ENCODE data around the gene ADAM12.

The ADAM12 gene

DNA sequence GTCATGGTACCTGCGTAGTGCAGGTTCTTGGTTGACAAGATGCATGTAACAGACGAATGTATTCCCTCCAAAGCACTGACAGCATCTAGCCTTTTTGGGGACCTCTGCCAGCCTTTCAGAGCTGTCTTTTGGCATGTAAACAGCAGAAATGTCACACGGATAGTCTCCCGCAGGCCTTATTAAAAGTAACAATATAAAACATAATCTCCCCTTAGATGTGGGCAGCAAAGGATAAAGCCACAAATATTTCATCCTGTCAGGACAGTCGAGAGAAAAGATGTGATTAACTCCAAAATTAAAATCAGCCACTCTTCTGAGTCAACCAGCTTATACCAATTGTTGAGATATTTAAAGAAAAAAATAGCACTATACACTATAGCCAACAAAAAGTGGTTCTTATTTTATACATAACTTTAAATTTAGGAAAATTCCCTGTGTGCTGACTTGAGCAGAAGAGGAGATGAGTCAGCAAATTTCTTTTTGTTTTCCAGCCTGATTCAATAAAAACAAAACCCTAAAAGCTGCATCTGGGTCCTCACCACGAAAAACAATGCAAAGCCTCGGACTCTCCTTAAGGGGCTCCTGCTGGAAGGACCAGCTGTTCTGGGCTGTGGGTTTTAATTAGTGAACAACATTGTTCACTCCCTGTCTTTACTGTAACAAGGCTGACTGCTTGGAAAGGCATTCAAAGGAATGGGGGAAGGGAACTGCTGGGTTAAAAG is 240.2 kb downstream of the ADAM12 start:
- TF ChIP-seq YY1 (IDR thresholded peaks at IDR 0.05; ENCODE audit: low read depth) (no peak), EP300 (IDR thresholded peaks at IDR 0.05; ENCODE audit: borderline replicate concordance) (no peak), CREB1 (IDR thresholded peaks at IDR 0.05; ENCODE audit: low read depth) (no peak), NFIC (IDR thresholded peaks at IDR 0.05) (no peak), ZBTB7A (IDR thresholded peaks at IDR 0.05; ENCODE audit: low read depth) (no peak), RAD21 (IDR thresholded peaks at IDR 0.05; ENCODE audit: low read depth) (no peak), TAF1 (IDR thresholded peaks at IDR 0.05; ENCODE audit: low read depth) (no peak), TCF12 (IDR thresholded peaks at IDR 0.05; ENCODE audit: low read depth) (no peak), TEAD4 (IDR thresholded peaks at IDR 0.05) (no peak), FOXM1 (IDR thresholded peaks at IDR 0.05; ENCODE audit: borderline replicate concordance, low read depth) (no peak)
- TF ChIP-seq, protein P1, sequence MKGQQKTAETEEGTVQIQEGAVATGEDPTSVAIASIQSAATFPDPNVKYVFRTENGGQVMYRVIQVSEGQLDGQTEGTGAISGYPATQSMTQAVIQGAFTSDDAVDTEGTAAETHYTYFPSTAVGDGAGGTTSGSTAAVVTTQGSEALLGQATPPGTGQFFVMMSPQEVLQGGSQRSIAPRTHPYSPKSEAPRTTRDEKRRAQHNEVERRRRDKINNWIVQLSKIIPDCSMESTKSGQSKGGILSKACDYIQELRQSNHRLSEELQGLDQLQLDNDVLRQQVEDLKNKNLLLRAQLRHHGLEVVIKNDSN (IDR thresholded peaks at IDR 0.05): no peak
- TF ChIP-seq, protein P2, sequence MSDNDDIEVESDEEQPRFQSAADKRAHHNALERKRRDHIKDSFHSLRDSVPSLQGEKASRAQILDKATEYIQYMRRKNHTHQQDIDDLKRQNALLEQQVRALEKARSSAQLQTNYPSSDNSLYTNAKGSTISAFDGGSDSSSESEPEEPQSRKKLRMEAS (IDR thresholded peaks at IDR 0.05): no peak
- TF ChIP-seq, protein P3, sequence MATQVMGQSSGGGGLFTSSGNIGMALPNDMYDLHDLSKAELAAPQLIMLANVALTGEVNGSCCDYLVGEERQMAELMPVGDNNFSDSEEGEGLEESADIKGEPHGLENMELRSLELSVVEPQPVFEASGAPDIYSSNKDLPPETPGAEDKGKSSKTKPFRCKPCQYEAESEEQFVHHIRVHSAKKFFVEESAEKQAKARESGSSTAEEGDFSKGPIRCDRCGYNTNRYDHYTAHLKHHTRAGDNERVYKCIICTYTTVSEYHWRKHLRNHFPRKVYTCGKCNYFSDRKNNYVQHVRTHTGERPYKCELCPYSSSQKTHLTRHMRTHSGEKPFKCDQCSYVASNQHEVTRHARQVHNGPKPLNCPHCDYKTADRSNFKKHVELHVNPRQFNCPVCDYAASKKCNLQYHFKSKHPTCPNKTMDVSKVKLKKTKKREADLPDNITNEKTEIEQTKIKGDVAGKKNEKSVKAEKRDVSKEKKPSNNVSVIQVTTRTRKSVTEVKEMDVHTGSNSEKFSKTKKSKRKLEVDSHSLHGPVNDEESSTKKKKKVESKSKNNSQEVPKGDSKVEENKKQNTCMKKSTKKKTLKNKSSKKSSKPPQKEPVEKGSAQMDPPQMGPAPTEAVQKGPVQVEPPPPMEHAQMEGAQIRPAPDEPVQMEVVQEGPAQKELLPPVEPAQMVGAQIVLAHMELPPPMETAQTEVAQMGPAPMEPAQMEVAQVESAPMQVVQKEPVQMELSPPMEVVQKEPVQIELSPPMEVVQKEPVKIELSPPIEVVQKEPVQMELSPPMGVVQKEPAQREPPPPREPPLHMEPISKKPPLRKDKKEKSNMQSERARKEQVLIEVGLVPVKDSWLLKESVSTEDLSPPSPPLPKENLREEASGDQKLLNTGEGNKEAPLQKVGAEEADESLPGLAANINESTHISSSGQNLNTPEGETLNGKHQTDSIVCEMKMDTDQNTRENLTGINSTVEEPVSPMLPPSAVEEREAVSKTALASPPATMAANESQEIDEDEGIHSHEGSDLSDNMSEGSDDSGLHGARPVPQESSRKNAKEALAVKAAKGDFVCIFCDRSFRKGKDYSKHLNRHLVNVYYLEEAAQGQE (IDR thresholded peaks at IDR 0.05; ENCODE audit: low read depth): no peak

DNA sequence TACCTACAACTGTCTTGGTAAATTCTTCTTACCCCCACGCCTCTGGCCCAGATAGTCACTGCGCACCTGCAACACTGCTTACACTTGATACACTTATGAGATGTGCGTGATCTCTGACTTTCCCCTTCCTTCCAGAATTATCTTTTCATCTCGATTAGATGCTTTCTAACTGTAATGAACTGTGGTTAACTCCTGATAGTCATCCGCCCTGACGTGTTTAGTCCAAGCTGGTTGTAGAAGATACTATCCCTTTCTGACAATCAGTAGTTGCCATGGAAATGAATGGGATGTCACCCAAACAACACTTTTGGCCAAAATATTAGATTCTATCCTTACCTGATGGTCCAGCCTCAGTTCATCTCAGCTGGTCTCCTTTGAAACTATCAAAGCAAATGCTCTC is 241.5 kb downstream of the ADAM12 start:
- TF ChIP-seq TEAD4 (IDR thresholded peaks at IDR 0.05) (no peak), YY1 (IDR thresholded peaks at IDR 0.05; ENCODE audit: low read depth) (no peak), CEBPB (IDR thresholded peaks at IDR 0.05) (no peak), CREB1 (IDR thresholded peaks at IDR 0.05; ENCODE audit: low read depth) (no peak), RAD21 (IDR thresholded peaks at IDR 0.05; ENCODE audit: low read depth) (no peak)
- TF ChIP-seq, protein P2 (IDR thresholded peaks at IDR 0.05): no peak

DNA sequence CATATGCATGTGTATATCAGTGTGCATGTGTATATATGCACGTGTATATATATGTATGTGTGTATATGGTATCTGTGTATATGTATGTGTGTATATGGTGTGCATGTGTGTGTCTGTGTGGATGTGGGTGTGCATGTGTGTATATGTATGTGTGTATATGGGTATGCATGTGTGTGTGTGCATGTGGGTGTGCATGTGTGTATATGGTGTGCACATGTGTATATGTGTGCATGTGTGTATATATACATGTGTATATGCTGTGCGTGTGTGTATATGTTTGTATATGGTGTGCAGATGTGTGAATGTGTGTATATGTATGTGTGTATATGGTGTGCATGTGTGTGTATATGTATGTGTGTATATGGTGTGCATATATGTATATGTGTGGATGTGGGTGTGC is 245.2 kb downstream of the ADAM12 start:
- no peak for TF ChIP-seq TAF1 (IDR thresholded peaks at IDR 0.05; ENCODE audit: low read depth)
- TF ChIP-seq TCF12 (IDR thresholded peaks at IDR 0.05; ENCODE audit: low read depth): no peak

DNA sequence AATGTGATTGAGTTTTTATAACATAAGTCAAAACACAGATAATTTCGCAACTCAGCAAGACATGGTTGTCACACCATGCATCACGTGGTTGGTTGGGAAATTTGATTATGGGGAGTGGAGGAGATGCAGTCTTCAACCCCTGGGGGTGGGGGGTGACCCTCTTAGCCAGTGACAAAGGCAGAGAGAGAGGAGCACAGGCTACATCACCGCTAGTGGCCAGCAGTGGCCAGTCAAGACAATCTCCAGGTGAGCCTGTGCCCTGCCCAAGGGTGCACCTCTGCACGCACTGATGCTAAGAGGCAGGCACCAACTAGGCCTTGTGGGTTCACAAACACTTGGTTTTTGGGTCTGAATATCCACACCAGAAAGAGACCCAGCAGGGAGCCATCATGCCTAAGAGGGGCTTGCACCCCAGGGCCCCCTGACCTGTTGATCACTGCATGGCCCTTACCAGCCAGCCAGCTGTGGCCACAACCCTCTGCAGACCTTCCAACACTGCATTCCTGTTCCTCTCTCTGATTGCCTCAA is 247.5 kb downstream of the ADAM12 start:
- TF ChIP-seq, protein P1 (IDR thresholded peaks at IDR 0.05): no peak

DNA sequence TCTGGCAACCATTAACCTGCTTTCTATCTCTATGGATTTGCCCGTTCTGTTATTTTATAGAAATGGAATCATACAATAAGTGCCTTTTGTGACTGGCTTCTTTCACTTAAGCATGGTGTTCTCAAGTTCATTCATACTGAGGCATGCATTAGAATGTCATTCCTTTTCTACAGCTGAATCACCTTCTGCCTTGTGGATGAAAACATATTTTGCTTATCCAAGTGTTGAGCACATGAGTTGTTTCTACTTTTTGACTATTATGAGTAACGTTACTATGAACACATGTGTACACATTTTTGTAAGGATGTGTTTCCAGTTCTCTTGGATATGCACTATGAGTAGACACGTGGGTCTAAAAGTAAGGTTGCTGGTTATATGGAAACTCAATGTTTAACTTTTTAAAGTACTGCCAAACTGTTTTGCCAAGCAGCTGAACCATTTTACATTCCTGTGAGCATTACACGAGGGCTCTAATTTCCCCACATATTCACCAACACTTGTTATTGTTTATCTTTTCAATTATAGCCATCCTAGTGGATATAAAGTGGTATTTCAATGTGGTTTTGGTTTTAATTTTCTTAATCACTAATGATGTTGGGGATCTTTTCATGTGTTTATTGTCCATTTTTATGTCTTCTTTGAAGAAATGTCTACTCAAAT is 250.6 kb downstream of the ADAM12 start:
- TF ChIP-seq YY1 (IDR thresholded peaks at IDR 0.05; ENCODE audit: low read depth): no peak
- TF ChIP-seq, protein P1 (IDR thresholded peaks at IDR 0.05): no peak
- no peak for TF ChIP-seq TEAD4 (IDR thresholded peaks at IDR 0.05)
- no peak for TF ChIP-seq CREB1 (IDR thresholded peaks at IDR 0.05; ENCODE audit: low read depth)
- TF ChIP-seq NFIC (IDR thresholded peaks at IDR 0.05): no peak
- TF ChIP-seq EP300 (IDR thresholded peaks at IDR 0.05; ENCODE audit: borderline replicate concordance): no peak
- no peak for TF ChIP-seq EGR1 (IDR thresholded peaks at IDR 0.05)
- TF ChIP-seq, protein P2 (IDR thresholded peaks at IDR 0.05): no peak
- TF ChIP-seq TAF1 (IDR thresholded peaks at IDR 0.05; ENCODE audit: low read depth): no peak
- no peak for TF ChIP-seq RAD21 (IDR thresholded peaks at IDR 0.05; ENCODE audit: low read depth)
- no peak for TF ChIP-seq CEBPB (IDR thresholded peaks at IDR 0.05)

DNA sequence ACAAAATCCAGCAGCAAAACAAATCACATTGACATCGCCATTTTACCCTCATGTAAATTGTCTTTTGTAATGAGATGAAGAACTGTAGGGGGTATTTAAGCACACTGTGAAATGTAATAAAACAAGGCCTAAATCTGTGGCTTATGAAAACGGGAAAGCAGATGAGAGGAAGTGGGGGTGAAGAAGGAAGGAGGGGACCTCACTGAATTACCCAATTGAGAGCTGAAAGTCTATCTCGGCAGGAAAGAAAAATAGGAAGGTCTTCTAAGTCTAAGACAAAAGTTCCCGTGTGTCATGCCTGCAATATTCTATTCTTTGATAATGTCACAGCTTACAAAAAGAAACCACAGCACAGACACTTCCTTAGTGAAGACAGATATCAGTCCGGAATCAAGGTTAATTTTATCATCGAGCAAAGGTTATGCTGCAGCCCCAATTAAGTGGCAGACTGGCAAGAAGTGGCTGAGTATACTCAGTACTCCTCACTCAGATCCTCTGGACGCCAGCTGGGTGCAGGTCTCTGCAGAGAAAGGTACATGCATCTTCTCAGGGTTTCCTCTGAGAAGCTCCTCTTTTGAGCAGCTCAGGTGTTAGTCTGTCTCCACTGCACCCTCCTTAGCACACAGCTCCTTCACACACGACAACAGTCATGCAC is 252.2 kb downstream of the ADAM12 start:
- no peak for TF ChIP-seq RAD21 (IDR thresholded peaks at IDR 0.05; ENCODE audit: low read depth)
- TF ChIP-seq EGR1 (IDR thresholded peaks at IDR 0.05): no peak
- no peak for TF ChIP-seq FOXM1 (IDR thresholded peaks at IDR 0.05; ENCODE audit: borderline replicate concordance, low read depth)
- TF ChIP-seq CREB1 (IDR thresholded peaks at IDR 0.05; ENCODE audit: low read depth): no peak
- TF ChIP-seq, protein P2 (IDR thresholded peaks at IDR 0.05): no peak
- no peak for TF ChIP-seq CEBPB (IDR thresholded peaks at IDR 0.05)
- TF ChIP-seq TEAD4 (IDR thresholded peaks at IDR 0.05): no peak
- TF ChIP-seq, protein P3 (IDR thresholded peaks at IDR 0.05; ENCODE audit: low read depth): no peak
- TF ChIP-seq EP300 (IDR thresholded peaks at IDR 0.05; ENCODE audit: borderline replicate concordance): no peak
- TF ChIP-seq YY1 (IDR thresholded peaks at IDR 0.05; ENCODE audit: low read depth): no peak
- no peak for TF ChIP-seq ZBTB7A (IDR thresholded peaks at IDR 0.05; ENCODE audit: low read depth)
- TF ChIP-seq TAF1 (IDR thresholded peaks at IDR 0.05; ENCODE audit: low read depth): no peak
- no peak for TF ChIP-seq NFIC (IDR thresholded peaks at IDR 0.05)
- TF ChIP-seq, protein P1 (IDR thresholded peaks at IDR 0.05): no peak
- no peak for TF ChIP-seq TCF12 (IDR thresholded peaks at IDR 0.05; ENCODE audit: low read depth)
